HCT116 (cell line): ENCODE measurements around the gene GNGT2. TPM values are rescaled to one million over a fixed set of nuclear protein-coding genes. Genes with fewer than 3 reads are reported as not detected.

Experiments
- ATAC-seq: fragments of 200-7000 bp; cut with Tn5 transposase; 2 replicates; pipeline ENCODE4 v1.9.1; 2020; ENCODE audit warnings: mild to moderate bottlenecking, moderate library complexity
- BruUV-seq: library from RNA; stranded (reverse); fragments of 400-500 nt; replicated peaks from 2 replicates; lab custom pipeline; 2021; lab: Mats Ljungman, UMichigan
- CTCF ChIA-PET: fragments of 300-600 bp; sonication (Branson Sonifier 250); formaldehyde crosslinking; loops from one replicate; lab custom pipeline; 2021; ENCODE audit warnings: antibody characterized with exemption; lab: Charles Lee
- POLR2A ChIA-PET: fragments of 300-600, 350-600 bp; sonication (Branson Sonifier 250); formaldehyde crosslinking; loops from one replicate; lab custom pipeline; 2021; ENCODE audit warnings: antibody characterized with exemption; lab: Charles Lee
- RAD21 ChIA-PET, 2 experiments: fragments of 300-600 bp; sonication (Branson Sonifier 250); formaldehyde crosslinking; loops; one replicate each; lab custom pipeline; 2023; ENCODE audit warnings: low total read pairs in 2 of 2; ENCODE audit not compliant: uncharacterized antibody in 2 of 2, unreplicated experiment in 2 of 2, low non-redundant PET in 1 of 2; lab: Charles Lee
- DNase-seq: peaks from one replicate; pipeline ENCODE4 v3.0.0-alpha.2; 2010; ENCODE audit warnings: low read depth, low spot score
- H2AFZ ChIP-seq: fragments of 200-600 bp; shearing (Covaris generic), sonication (generic); 2 replicates; pipeline ENCODE4 v1.6.1; 2017; ENCODE audit warnings: low read depth, mixed run types, mixed read lengths, antibody characterized with exemption, low read length; ENCODE audit not compliant: poor library complexity, severe bottlenecking
- H3K27ac ChIP-seq: 2 replicates; pipeline ENCODE4 v1.5.1; 2012; ENCODE audit warnings: low read depth, low read length
- H3K27me3 ChIP-seq: fragments of 200-600 bp; sonication (generic); 2 replicates; pipeline ENCODE4 v1.6.1; 2016; ENCODE audit warnings: mixed run types, low read length, mixed read lengths; ENCODE audit not compliant: insufficient read depth
- H3K36me3 ChIP-seq, 2 experiments: fragments of 200-500 bp in 1 of 2; fragments of 200-600 bp in 1 of 2; sonication (Bioruptor generic) in 1 of 2; sonication (generic) in 1 of 2; 2 replicates each; pipeline versions ENCODE4 v1.5.1 to v1.6.1; 2014 to 2016; ENCODE audit warnings: low read length in 2 of 2, inconsistent platforms in 1 of 2, mixed read lengths in 1 of 2, mixed run types in 1 of 2; ENCODE audit not compliant: insufficient read depth in 2 of 2, control insufficient read depth in 1 of 2
- H3K4me1 ChIP-seq, 2 experiments: fragments of 200-600 bp in 1 of 2; sonication (generic) in 1 of 2; 2 replicates each; pipeline versions ENCODE4 v1.5.1 to v1.6.1; 2012 to 2017; ENCODE audit warnings: low read length in 2 of 2, inconsistent platforms in 1 of 2, mild to moderate bottlenecking in 1 of 2, mixed read lengths in 1 of 2, mixed run types in 1 of 2, moderate library complexity in 1 of 2; ENCODE audit not compliant: insufficient read depth in 2 of 2, control insufficient read depth in 1 of 2
- H3K4me2 ChIP-seq: fragments of 200-600 bp; sonication (generic); 2 replicates; pipeline ENCODE4 v1.6.1; 2017; ENCODE audit warnings: mixed run types, low read length, mixed read lengths
- H3K4me3 ChIP-seq, 2 experiments: fragments of 200-600 bp in 1 of 2; sonication (generic) in 1 of 2; replicated peaks in 1 of 2; 2 replicates each; pipeline ENCODE4 v1.5.1; 2011 to 2016; ENCODE audit warnings: low read length in 2 of 2, control low read depth in 1 of 2, low read depth in 1 of 2, mild to moderate bottlenecking in 1 of 2, mixed read lengths in 1 of 2, mixed run types in 1 of 2
- H3K79me2 ChIP-seq: fragments of 200-600 bp; sonication (generic); 2 replicates; pipeline ENCODE4 v1.6.1; 2017; ENCODE audit warnings: mild to moderate bottlenecking, mixed run types, low read length, moderate library complexity, mixed read lengths; ENCODE audit not compliant: insufficient read depth
- H3K9ac ChIP-seq: fragments of 200-600 bp; sonication (generic); 2 replicates; pipeline ENCODE4 v1.6.1; 2016; ENCODE audit warnings: low read length, mixed read lengths
- H3K9me2 ChIP-seq: fragments of 200-600 bp; sonication (generic), shearing (Covaris generic); 2 replicates; pipeline ENCODE4 v1.6.1; 2017; ENCODE audit warnings: mixed run types, mild to moderate bottlenecking, moderate library complexity; ENCODE audit not compliant: insufficient read depth
- H3K9me3 ChIP-seq, 2 experiments: fragments of 200-500 bp in 1 of 2; fragments of 200-600 bp in 1 of 2; sonication (Bioruptor generic) in 1 of 2; sonication (generic) in 1 of 2; 2 replicates each; pipeline ENCODE4 v1.6.1; 2014 to 2017; ENCODE audit warnings: low read length in 2 of 2, mixed read lengths in 2 of 2, inconsistent platforms in 1 of 2, low read depth in 1 of 2, mild to moderate bottlenecking in 1 of 2, mixed run types in 1 of 2, moderate library complexity in 1 of 2; ENCODE audit not compliant: control insufficient read depth in 1 of 2, insufficient read depth in 1 of 2
- H4K20me1 ChIP-seq: fragments of 200-600 bp; sonication (generic), shearing (Covaris generic); 2 replicates; pipeline ENCODE4 v1.6.1; 2017; ENCODE audit warnings: mixed run types, mild to moderate bottlenecking, moderate library complexity; ENCODE audit not compliant: insufficient read depth
- CEBPB ChIP-seq: IDR thresholded peaks from 2 replicates; pipeline ENCODE4 v1.6.1; 2012; ENCODE audit warnings: low read depth
- CTCF ChIP-seq, 3 experiments: fragments of 200-600 bp in 1 of 3; sonication (generic) in 1 of 3; IDR thresholded peaks in 2 of 3; conservative IDR thresholded peaks in 1 of 3; 2 replicates each; pipeline ENCODE4 v1.5.1; 2012 to 2017; ENCODE audit warnings: low read depth in 2 of 3, low read length in 2 of 3, antibody characterized with exemption in 1 of 3, borderline replicate concordance in 1 of 3, control low read depth in 1 of 3, mild to moderate bottlenecking in 1 of 3, mixed read lengths in 1 of 3, mixed run types in 1 of 3, moderate library complexity in 1 of 3; ENCODE audit not compliant: insufficient read depth in 1 of 3
- EGR1 ChIP-seq: IDR thresholded peaks from 2 replicates; pipeline ENCODE4 v1.6.1; 2012; ENCODE audit warnings: low read depth
- EZH2phosphoT487 ChIP-seq: fragments of 200-600 bp; IDR thresholded peaks from 2 replicates; pipeline ENCODE4 v1.6.1; 2018; ENCODE audit warnings: antibody characterized with exemption, borderline replicate concordance
- MAX ChIP-seq: IDR thresholded peaks from 2 replicates; pipeline ENCODE4 v1.6.1; 2012
- POLR2A ChIP-seq: IDR thresholded peaks from 2 replicates; pipeline ENCODE4 v1.7.0; 2011; ENCODE audit warnings: borderline replicate concordance; ENCODE audit not compliant: insufficient read depth, insufficient read length; ENCODE audit errors: extremely low read depth
- POLR2AphosphoS5 ChIP-seq: IDR thresholded peaks from 2 replicates; pipeline ENCODE4 v1.6.1; 2011; ENCODE audit warnings: mild to moderate bottlenecking, low read depth, low read length, moderate library complexity
- RAD21 ChIP-seq: IDR thresholded peaks from 2 replicates; pipeline ENCODE4 v1.6.1; 2012; ENCODE audit warnings: low read depth, mild to moderate bottlenecking
- REST ChIP-seq: IDR thresholded peaks from 2 replicates; pipeline ENCODE4 v1.6.1; 2012; ENCODE audit warnings: low read depth
- SIN3A ChIP-seq: IDR thresholded peaks from 2 replicates; pipeline ENCODE4 v1.6.1; 2012; ENCODE audit warnings: low read depth
- SP1 ChIP-seq: IDR thresholded peaks from 2 replicates; pipeline ENCODE4 v1.6.1; 2012; ENCODE audit warnings: low read depth
- SRF ChIP-seq: IDR thresholded peaks from 2 replicates; pipeline ENCODE4 v1.6.1; 2012; ENCODE audit warnings: low read depth
- TCF7L2 ChIP-seq: IDR thresholded peaks from 2 replicates; pipeline ENCODE4 v1.7.0; 2011; ENCODE audit warnings: borderline replicate concordance, inconsistent platforms; ENCODE audit not compliant: insufficient read depth, insufficient read length; ENCODE audit errors: extremely low read depth
- YY1 ChIP-seq: IDR thresholded peaks from 2 replicates; pipeline ENCODE4 v1.6.1; 2011; ENCODE audit warnings: low read length, low read depth, moderate library complexity, mild to moderate bottlenecking; ENCODE audit not compliant: insufficient replicate concordance; ENCODE audit errors: extremely low read depth
- ZBTB33 ChIP-seq: IDR thresholded peaks from 2 replicates; pipeline ENCODE4 v1.6.1; 2011; ENCODE audit warnings: mild to moderate bottlenecking, low read length, moderate library complexity; ENCODE audit not compliant: insufficient replicate concordance; ENCODE audit errors: extremely low read depth
- ZFX ChIP-seq: fragments of 450-650 bp; IDR thresholded peaks from 2 replicates; pipeline ENCODE4 v1.6.1; 2017
- ZNF274 ChIP-seq: fragments of 200-500 bp; sonication (Bioruptor generic); IDR thresholded peaks from 2 replicates; pipeline ENCODE4 v1.6.1; 2014; ENCODE audit warnings: mild to moderate bottlenecking, low read depth, low read length, inconsistent platforms
- intact Hi-C: fragments of 100-400 bp; cut with micrococcal nuclease; formaldehyde crosslinking; loops from 2 replicates; pipeline ENCODE4 v1.10.0; 2022
- total RNA-seq: library from RNA; stranded (reverse); gene quantifications from one replicate; pipeline ENCODE4 v1.2.1, GENCODE V29; 2021; ENCODE audit not compliant: unreplicated experiment

Gene GNGT2
- total RNA-seq, 1 experiment from 2014 or later = not detected

DNA sequence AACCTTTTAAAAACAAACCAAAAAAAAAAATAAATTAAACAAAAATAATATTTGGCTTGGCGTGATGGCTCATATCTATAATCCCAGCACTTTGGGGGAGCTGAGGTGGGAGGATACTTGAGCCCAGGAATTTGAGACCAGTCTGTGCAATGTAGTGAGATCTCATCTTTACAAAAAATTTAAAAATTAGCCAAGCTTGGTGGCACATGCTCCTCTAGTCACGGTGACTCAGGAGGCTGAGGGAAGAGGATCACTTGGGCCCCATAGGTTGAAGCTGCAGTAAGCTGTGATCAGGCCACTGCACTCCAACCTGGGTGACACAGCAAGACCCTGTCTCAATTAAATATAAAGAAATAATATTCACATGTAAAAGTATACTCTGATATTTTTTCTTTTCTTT, 12.2 kb downstream of the GNGT2 start (continued):
- TF ChIP-seq EZH2phosphoT487 = no peak
- TF ChIP-seq CEBPB = no peak
- no peak for TF ChIP-seq SP1
- TF ChIP-seq ZFX = no peak
- no peak for TF ChIP-seq YY1

DNA sequence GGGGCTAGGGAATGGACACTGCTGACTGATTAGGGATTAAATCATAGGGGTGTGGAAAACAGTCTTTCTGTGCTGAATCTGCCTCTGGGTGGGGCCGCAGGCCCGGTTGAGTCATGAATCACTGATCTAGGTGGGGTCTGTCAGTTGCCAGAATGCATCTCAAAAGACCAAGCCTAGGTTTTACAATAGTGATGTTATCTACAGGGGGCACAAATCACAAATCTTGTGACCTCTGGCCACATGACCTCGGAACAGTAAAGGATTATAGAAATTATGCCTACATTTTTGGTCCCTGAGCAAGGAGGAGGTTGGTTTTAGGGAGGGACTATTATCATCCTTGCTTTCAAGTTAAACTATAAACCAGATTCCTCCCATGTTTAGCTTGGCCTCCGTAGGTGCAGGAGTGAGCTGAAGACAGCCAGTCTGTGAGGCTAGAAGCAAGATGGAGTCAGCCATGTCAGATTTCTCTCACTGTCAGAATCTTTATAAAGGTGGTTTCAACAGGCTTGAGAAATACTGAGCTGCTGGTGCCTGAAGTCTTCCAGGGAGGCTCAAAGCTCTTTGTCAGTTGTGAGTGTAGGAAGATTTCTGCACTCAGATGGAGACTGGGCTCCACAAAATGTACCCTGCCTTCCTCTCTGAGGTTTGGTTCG, 12.9 kb downstream of the GNGT2 start:
- Histone ChIP-seq H3K9ac (no peak overlapping the region), H3K27me3 (no peaks in the 10 kb centered on the region), H3K4me1 (peaks cover 6 to 33% of the 10 kb centered on the region in 2 experiments; a peak in 3 of 4 replicates), H3K9me2 (no peaks in the 10 kb centered on the region; the same call in 1 of the 2 replicates), H3K4me2 (peak overlapping the region; percentile 18), H3K79me2 (no peaks in the 10 kb centered on the region), H3K9me3 (no peaks in the 10 kb centered on the region), H3K27ac (no peak overlapping the region), H3K36me3 (no peaks in the 10 kb centered on the region), H4K20me1 (no peaks in the 10 kb centered on the region), H3K4me3 (no peak overlapping the region), H2AFZ (peak overlapping the region; percentile 80)
- CTCF ChIA-PET = no interaction called here
- no peak for DNase-seq
- no peak for ATAC-seq
- RAD21 ChIA-PET = no interaction called here
- intact Hi-C loops = no loop called here
- no TSS peak for BruUV-seq
- POLR2A ChIA-PET = no interaction called here
- no peak for TF ChIP-seq CEBPB
- no peak for TF ChIP-seq ZBTB33
- no peak for TF ChIP-seq YY1
- no peak for TF ChIP-seq POLR2AphosphoS5
- TF ChIP-seq SRF = no peak
- no peak for TF ChIP-seq TCF7L2
- TF ChIP-seq ZFX = no peak
- no peak for TF ChIP-seq POLR2A
- no peak for TF ChIP-seq EGR1
- TF ChIP-seq SP1 = no peak
- no peak for TF ChIP-seq CTCF (IDR thresholded peaks at IDR 0.05 in 2 of 3, conservative IDR thresholded peaks at IDR 0.05 in 1 of 3; ENCODE audit: borderline replicate concordance in 1 of 3, insufficient read depth in 1 of 3, low read depth in 2 of 3, low read length in 2 of 3)
- no peak for TF ChIP-seq ZNF274
- no peak for TF ChIP-seq RAD21
- TF ChIP-seq SIN3A = no peak
- no peak for TF ChIP-seq REST
- no peak for TF ChIP-seq MAX
